GM21529 (cell line): ENCODE measurements around the gene ZNF334.

ENCODE experiments used
- ATAC-seq: cut with Tn5 transposase; IDR thresholded peaks from one replicate; pipeline ENCODE4 v1.9.1; 2021; ENCODE audit not compliant: unreplicated experiment

Gene ZNF334

DNA sequence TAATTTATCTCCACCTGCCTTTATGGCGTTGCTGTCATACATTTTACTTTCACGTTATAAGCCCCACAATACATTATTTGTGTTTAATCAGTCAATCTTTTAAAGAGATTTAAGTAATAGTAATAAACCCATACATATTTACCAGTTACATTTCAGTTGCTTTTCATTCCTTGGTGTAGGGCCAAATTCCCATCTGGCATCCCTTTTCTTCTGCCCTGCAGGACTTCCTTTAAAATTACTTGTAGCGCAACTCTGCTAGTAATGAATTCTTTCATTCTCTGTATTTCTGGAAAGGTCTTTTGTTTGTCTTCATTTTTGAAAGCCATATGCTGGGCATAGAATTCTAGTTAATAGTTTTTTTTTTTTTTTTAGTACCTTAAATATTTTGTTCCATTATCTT is 24.9 kb downstream of the ZNF334 start:
- ATAC-seq: no peak

DNA sequence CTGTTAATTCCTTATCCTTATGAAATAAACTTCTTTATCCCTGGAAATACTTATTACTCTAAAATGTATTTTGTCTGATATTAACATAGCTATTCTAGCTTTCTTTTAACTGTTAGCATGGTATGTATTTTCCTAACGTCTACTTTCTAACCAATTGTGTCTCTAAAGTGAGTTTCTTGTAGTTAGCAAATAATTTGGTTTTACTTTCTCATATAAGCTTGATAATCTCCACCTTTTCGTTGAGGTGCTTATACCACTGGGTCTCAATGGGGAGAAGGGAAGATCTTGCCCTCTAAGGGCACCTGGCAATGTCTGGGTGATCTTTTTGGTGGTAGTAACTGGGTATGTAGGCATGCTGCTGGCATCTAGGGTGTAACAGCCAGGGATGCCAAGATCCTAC is 25.7 kb downstream of the ZNF334 start:
- ATAC-seq: no peak

DNA sequence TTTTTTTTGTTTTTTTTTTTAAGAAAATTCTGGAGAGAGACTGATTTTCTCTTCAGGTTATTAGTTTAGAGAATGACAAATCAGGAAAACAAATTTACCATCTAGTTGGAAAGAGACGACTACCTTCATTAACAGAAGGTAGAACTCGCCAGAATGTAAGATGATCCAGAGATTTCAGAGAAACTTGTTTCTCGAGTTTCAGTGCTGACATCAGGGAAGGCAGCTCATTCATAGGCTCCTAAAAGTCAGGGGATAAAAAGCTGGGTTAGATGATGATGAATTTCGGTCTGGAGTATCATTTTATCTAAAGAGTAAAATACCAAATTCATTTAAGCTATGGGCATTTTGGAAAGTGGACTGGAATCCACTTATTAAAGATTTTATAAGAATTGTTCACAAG is 27.9 kb downstream of the ZNF334 start:
- no peak for ATAC-seq

DNA sequence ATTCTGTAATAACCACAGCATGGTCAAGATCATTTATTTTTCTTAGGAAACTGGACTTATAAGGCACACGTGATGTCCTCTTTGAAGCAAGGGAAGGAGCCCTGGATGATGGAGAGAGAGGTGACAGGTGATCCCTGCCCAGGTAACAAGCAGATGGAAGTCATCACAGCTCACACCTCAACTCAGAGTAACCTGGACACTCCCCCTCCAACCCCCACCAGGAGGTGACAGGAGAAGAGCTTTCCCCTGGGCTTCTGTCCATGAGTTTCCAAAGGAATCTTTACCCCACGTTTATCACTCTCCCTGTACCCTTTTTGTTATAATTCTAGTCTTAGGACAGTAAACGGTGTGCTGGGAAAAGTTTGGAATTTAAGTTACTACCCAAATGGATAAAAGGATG is 28.4 kb downstream of the ZNF334 start:
- ATAC-seq: no peak

DNA sequence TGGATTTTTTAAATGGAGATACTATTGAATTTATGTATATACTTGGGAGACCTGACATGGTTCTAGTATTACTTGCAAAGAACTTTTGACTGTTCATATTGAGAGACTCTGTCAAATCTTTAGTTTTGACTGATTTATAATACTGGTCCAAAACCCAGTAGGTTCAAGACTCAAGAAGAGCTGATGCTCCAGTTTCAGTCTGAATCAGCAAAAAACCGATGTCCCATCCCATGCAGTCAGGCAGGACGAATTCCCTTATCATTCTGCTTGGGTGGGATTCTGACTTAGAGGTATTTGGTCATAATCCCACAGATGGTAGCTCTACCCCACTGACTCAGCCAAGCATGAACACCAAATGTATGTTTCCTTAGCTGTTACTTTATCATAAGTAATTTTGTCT is 29.5 kb downstream of the ZNF334 start:
- ATAC-seq: no peak

DNA sequence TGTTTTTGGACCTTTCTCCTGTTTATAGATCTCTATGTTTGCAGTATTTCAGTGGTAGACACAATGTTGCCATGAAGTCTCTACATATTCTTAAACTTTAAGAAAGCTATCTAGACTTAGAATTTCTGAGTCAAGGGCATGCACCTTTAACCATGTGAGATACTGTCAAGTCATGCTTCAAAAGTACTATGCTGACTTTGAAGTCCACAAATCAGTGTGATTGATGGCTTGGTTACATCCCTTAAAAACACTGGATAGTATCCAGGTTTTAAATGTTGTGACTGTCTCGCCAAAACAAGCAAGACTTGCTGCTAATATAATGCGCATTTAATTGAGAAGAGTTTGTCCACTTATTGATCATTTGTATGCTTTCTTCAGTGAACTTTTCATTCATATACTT is 30.5 kb downstream of the ZNF334 start:
- no peak for ATAC-seq

DNA sequence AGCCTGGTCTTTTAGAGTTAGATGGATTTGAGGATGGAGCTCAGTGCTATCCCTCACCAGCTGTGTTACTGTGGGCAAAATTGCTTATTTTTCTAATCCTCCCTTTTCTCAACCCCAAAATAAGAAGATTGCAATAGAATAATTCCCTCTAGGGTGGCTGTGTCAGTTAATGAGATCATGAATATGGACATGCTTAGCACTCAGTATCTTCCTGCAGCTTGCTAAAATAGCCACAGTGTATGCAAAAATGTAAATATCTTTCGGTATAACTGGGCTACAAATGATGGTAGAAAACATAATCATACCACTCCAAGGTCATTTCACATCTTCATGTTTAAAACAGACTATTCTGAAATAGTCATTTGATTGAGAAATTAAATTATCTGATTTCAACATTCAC is 35.7 kb downstream of the ZNF334 start:
- no peak for ATAC-seq

DNA sequence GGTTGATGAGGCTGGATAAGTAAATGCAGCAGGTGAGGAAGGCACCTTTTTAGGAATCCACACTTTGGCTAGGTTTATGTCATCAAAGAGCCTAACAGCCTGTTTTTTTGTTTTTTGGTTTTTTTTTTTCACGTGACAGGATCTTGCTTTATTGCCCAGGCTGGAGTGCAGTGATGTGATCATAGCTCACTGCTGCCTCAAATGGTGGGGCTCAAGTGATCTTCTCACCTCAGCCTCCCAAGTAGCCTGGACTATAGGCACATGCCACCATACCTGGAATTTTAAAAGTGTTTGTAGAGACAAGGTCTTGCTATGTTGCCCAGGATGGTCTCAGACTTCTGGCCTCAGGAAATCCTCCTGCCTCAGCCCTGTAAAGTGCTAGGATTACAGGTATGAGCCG is 36.1 kb downstream of the ZNF334 start:
- no peak for ATAC-seq

DNA sequence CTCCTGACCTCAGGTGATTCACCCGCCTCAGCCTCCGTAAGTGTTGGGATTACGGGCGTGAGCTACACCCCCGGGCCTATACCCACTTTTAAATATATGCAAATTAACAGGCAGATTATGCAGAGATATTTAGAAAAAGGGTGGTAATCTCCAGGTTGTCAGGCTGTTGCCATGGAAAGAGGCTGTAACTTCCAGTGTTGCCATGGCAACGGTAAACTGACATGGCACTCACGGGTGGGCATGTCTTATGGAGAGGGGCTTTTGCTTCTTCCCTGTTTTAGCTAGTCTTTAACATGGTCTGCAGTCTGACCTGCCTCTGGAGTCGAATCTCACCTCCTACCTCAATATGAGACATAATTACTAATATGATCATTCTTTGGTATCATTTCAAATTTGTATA is 44.9 kb downstream of the ZNF334 start:
- no peak for ATAC-seq

DNA sequence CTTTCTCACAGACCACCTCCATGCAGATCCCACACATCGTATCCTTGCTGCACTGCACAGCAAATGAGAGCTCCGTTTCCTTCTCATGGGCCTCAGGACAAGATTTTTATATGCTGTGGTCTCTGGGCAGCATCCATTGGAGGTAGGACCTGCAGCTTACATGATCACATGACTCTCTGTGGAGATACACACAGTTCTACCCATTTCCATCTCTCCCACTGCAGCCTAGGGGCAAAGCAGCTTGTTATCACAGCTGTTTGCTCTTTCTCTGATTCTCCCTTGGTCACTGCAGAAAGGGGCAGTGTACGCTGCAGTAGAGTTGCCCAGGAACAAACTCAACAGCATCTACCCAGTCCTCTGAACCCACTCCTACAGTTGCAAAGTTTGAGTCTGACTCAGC is 48.9 kb downstream of the ZNF334 start:
- ATAC-seq: no peak

DNA sequence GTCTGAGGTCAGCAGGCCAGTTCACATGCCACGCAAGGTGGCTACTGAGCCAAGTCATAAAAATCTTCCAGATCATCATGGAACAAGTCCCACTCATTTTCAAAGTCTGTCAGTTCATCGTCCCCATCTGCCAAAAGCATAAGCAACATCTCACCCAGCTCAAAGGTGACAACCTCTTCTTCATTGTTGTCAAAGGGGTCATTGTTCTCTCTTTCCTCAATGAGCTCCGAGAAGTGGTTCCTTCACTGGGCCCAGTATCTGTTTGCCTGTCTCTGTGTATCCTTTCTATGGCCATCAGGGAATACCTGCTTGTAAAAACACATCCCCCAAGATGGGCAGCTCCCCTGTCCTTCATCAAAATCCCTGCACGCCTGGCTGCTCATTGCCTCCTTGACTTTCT is 49.5 kb downstream of the ZNF334 start:
- ATAC-seq: no peak

DNA sequence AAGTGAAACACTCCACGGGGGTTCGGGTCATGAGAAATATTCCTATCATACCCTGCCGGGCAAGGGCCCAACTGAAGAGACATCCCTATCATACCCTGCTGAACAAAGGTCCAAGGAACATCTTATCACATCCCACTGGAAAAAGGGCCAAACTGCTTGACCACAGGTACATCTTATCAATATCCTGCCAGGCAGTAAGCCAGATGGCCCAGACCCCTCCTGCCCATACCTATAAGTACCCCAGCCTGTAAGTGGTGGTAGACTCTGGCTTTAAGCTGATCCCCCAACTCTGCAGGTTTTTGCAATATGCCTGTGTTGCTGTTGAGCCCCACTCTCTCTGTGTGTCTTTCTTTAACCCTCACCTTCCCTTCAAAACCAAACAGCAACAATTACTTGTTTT is 51.6 kb downstream of the ZNF334 start:
- no peak for ATAC-seq

DNA sequence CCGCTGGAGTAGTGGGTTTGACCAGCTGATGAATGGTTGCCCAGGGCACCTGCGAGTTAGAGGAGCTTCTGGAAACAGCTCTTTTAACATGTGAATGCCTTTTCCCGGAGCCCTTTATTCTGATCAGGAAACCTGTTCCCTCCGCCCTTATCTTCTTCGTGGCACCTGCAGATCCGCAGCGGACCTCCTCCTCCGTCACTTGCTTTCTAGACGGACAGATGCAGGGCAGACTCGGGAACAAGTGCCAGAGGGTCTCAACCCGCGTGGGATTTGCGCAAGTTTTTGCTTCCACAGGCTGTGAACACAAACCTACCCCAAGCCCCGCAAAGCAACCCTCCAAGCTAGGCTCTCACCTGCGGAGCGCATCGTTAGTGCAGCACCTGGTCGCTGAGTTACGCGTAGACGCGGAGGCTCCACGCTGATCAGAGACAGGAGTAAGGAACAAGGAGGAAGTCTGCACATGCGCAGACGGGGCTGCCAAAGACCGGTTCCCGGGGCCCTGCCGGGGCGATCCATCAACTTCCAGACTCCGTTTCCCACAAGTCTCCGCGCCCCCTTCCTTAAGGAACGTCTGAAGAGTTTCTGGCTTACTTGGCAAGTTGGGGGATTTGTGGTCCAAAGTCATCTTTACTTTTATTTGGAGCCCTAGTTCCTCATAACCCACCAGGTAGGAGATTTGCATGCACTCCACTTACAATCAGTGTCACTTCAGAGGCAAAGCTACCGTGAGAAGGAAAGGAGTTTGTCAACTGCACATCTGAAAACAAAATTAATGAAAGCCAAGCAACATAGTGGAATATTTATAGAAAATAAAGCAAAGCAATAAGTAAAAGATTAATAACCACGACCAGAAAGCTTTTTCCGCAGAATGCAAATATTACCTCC is 54.3 kb downstream of the ZNF334 start:
- no peak for ATAC-seq

DNA sequence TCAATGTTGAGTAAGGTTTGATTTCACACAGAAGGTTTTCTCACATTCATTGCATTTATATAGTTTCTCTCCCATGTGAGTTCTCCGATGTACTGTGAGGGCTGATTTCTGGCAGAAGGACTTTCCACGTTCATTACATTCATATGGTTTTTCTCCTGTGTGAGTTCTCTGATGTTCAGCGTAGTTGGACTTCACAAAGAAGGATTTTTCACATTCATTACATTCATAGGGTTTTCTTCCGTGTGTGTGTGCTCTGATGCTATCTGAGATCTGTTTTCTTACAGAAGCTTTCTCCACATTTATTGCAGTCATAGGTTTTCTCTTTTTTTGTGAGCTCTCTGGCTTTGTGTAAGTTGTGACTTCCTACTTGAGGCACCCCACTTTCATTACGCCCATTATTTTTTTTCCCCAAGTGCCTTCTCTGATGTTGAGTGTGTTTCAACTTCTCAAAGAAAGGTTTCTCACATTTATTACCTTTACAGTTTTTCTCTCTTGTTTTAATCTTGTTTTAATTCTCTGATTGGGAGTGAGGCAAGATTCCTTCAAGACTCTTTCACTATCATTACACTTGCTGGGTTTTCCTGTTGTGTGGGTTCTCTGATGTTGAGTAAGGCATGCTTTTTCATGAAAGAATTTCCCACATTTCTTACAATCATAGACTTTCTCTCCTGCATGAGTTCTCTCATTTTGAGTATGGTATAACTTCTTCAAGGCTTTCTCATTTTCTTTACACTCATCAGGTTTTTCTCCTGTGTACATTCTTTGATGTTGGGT is 56.9 kb downstream of the ZNF334 start:
- no peak for ATAC-seq

DNA sequence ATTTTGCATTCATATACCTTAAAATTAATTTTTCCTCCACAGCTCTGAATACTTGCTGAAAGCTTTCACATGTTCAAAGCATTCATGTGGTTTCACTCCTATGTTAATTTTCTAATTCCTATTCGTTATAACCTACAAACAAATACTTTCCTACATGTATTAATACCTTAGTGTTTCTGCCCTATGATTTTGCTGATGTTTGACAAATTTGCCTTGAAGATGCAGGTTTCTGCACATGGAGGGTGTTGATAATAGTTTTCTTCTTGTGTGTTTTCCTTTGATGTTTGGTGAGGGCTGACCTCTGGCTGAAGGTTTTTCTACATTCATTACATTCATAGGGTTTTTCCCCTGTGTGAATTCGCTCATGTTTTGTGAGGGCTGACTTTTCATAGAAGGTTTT is 57.6 kb downstream of the ZNF334 start:
- ATAC-seq: no peak
